Testis (tissue), 2 donors: ENCODE measurements around the gene ATP13A3.

Experiments
- CTCF ChIP-seq, 3 experiments: fragments of 450-650 bp in 2 of 3; fragments of 200-600 bp in 1 of 3; sonication (generic) in 1 of 3; IDR thresholded peaks; one replicate each; pipeline ENCODE4 v1.5.1; 2016 to 2019; ENCODE audit warnings: antibody characterized with exemption in 3 of 3, mild to moderate bottlenecking in 2 of 3, moderate library complexity in 1 of 3
- POLR2A ChIP-seq: fragments of 450-650 bp; IDR thresholded peaks from one replicate; pipeline ENCODE4 v1.6.1; 2017; ENCODE audit warnings: antibody characterized with exemption, mild to moderate bottlenecking, moderate library complexity

DNA sequence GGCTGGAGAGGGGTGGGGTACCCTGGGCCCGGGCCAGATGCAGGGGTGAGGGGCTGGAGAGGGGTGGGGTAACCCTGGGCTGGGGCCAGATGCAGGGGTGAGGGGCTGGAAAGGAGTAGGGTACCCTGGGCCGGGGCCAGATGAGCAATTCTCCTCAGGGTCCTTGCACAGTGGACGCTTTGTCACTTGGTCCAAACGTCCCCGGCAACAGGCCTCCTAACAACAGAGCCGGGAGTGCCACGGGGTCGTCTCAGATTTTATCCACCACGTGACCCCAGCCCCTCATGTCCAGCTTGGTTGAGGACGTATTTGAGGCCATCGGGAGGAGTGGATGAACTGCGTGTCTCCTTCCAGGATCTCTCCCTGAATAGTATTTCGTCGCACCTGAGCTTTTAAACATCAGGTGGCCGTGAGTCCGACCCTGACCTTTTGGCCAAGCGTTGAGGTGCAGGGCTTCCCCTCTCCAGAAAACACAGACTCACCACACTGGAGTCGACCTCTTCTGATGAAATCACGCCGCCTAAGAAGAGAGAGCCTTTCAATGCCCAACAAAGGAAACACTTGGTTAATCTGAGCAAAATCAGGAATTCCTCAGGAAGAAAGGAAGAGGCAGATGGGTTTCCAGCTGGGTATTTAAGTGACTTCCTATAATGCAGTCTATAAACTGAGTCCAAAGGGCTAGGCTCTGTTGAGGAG, 104.5 kb downstream of the ATP13A3 start:
- TF ChIP-seq POLR2A (no peak), CTCF (IDR thresholded peaks at IDR 0.05) (no peak)
